Right atrium auricular region (tissue), 2 donors: ENCODE results near the gene DMXL1. TPM values are rescaled to one million over a fixed set of nuclear protein-coding genes. Genes with fewer than 3 reads are reported as not detected.

Source experiments
- DNase-seq: peaks from one replicate; pipeline ENCODE4 v3.0.0-alpha.2; 2019; ENCODE audit warnings: low spot score
- H3K27ac ChIP-seq, 2 donors: fragments of 200-600 bp; sonication (generic); 1 replicate in 1 of 2; 2 replicates in 1 of 2; pipeline ENCODE4 v1.5.1; 2016 to 2019
- H3K27me3 ChIP-seq, 2 donors: fragments of 200-600 bp; sonication (generic); one replicate each; pipeline versions ENCODE4 v1.5.1 to v1.6.0; 2017 to 2019
- H3K36me3 ChIP-seq: fragments of 200-600 bp; sonication (generic); one replicate; pipeline ENCODE4 v1.5.1; 2016
- H3K4me1 ChIP-seq, 2 donors: fragments of 200-600 bp; sonication (generic); one replicate each; pipeline versions ENCODE4 v1.5.1 to v1.6.0; 2017 to 2019
- H3K4me3 ChIP-seq, 2 donors: fragments of 200-600 bp; sonication (generic); 1 replicate in 1 of 2; 2 replicates in 1 of 2; pipeline ENCODE4 v1.5.1; 2017 to 2019; ENCODE audit warnings: mild to moderate bottlenecking in 1 of 2, moderate library complexity in 1 of 2
- H3K9me3 ChIP-seq, 2 donors: fragments of 200-600 bp; sonication (generic); one replicate each; pipeline ENCODE4 v1.5.1; 2019
- total RNA-seq, 2 donors: library from RNA; depleted of rRNA; stranded (reverse); fragments of >200 nt; gene quantifications; one replicate each; pipeline ENCODE4 v1.1.0, GENCODE V29; 2016
- TF ChIP-seq, protein P1 (sequence below), 2 donors: fragments of 200-600 bp; sonication (generic); IDR thresholded peaks; one replicate each; pipeline ENCODE4 v1.5.1; 2019; ENCODE audit warnings: antibody characterized with exemption in 2 of 2

The DMXL1 gene
- total RNA-seq, 2 donors from 2014 or later: 29.4 to 40.5 TPM

DNA sequence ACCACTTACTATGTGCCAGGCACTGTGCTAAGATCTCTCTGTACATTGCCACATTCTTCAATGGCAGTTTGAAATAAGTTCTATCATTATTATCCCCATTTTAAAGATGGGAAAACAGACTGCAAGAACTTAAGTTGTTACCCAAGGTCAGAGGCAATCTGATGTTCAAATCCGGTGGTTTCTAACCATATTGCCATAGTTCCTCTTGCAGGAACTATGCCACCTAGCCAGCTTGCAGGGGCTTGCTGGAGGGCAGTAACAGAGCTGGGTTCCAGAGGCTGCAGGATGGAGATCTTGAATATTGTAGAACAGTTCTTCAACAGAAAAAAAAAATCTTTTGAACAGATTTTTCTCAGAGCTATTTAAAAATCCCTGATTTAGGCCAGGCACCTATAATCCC is 213.1 kb downstream of the DMXL1 start:
- no peak for DNase-seq
- peaks cover 0 to 19% of the 10 kb centered on the region in 2 donors for H3K4me1 ChIP-seq
- H3K36me3 ChIP-seq: no peaks in the 10 kb centered on the region
- no peaks in the 10 kb centered on the region for H3K9me3 ChIP-seq
- H3K27me3 ChIP-seq: no peaks in the 10 kb centered on the region
- H3K4me3 ChIP-seq: no peak overlapping the region
- TF ChIP-seq, protein P1, sequence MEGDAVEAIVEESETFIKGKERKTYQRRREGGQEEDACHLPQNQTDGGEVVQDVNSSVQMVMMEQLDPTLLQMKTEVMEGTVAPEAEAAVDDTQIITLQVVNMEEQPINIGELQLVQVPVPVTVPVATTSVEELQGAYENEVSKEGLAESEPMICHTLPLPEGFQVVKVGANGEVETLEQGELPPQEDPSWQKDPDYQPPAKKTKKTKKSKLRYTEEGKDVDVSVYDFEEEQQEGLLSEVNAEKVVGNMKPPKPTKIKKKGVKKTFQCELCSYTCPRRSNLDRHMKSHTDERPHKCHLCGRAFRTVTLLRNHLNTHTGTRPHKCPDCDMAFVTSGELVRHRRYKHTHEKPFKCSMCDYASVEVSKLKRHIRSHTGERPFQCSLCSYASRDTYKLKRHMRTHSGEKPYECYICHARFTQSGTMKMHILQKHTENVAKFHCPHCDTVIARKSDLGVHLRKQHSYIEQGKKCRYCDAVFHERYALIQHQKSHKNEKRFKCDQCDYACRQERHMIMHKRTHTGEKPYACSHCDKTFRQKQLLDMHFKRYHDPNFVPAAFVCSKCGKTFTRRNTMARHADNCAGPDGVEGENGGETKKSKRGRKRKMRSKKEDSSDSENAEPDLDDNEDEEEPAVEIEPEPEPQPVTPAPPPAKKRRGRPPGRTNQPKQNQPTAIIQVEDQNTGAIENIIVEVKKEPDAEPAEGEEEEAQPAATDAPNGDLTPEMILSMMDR (IDR thresholded peaks at IDR 0.05): no peak
- no peak overlapping the region for H3K27ac ChIP-seq

DNA sequence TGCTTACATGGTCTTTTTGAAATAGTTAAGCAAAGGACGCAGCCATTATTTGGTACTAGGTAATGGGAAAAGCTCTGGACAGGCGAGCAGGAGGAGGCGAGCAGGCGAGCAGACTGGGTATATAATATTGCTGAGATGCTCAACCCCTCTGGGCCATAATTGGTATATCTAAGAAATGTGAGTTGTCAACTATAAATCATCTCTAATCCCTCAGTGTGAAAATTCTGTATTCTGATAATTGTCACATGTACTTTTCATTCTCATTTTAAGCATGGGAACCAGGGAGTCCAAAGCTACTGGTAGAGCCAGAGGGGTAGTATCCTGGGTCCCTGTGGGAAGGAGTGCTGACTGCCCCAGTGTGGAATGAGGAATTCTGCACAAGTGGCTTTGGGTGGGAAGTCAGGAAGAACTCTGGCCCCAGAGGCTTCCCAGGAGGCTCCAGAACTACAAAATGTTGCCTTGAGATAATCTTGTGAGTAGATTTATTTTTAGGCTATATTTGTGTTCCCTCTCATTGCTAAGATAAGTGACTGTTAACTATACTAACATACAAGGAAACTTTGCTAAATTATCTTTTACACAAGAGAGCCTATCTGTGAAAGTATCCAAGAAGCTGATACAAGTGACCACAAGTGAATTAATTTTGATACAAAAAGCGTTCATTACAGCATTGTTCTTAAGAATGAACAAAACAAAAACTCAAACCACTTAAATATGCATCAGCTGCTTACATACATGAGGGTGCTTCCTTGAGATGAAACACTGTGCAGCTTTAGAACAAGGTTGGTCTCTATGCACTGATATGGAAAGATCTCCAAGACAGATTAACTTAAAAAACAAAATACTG is 214.4 kb downstream of the DMXL1 start:
- Histone ChIP-seq H3K27me3 (no peaks in the 10 kb centered on the region), H3K9me3 (no peaks in the 10 kb centered on the region), H3K4me3 (no peak overlapping the region), H3K4me1 (peaks cover 0 to 21% of the 10 kb centered on the region in 2 donors), H3K36me3 (no peaks in the 10 kb centered on the region), H3K27ac (no peak overlapping the region)
- TF ChIP-seq, protein P1 (IDR thresholded peaks at IDR 0.05): no peak
- DNase-seq: no peak

DNA sequence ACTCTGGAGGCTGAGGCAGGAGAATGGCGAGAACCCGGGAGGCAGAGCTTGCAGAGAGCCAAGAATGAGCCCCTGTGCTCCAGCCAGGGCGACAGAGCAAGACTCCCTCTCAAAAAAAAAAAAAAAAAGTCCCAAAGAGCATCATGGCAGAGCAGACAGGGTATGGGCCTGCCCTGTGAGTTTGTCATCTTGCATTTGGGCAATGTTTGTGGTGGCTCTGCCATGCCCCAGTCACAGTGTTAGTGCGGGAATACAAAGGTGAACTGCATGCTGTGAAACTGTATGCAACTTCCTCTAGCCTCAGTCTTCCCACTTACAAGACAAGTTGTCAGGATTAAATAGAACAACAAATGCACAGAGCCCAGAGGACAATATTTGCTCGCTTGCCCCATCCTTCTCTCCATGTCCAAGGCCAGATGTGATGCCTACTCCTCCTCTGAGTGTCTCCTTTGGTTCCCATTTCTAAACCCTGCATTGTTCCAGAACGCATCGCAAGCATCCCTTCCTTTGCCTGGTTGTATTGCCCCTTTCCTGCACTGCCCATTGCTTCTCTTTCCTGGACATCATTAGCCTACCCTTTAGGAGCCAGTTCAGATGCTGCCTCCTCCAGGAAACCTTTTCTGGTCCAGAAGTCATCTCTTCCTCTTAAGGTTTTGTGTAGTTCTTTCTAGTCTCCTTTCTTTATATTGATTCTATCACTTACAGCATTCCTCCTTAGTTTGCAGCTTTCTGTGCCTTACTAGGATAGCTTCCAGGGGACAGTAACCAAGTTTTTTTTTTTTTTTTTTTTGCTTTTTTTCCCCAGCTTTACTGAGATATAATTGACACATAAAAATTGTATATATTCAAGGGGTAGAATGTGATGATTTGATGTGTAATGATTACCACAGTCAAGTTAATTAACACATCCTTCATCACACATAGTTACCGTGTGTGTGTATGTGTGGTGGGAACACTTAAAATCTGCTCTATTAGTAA is 215.9 kb downstream of the DMXL1 start:
- TF ChIP-seq, protein P1 (IDR thresholded peaks at IDR 0.05): no peak
- Histone ChIP-seq H3K9me3 (no peaks in the 10 kb centered on the region), H3K27me3 (no peaks in the 10 kb centered on the region), H3K36me3 (no peaks in the 10 kb centered on the region), H3K4me1 (peaks cover 0 to 21% of the 10 kb centered on the region in 2 donors), H3K27ac (no peak overlapping the region), H3K4me3 (no peak overlapping the region)
- DNase-seq: no peak

DNA sequence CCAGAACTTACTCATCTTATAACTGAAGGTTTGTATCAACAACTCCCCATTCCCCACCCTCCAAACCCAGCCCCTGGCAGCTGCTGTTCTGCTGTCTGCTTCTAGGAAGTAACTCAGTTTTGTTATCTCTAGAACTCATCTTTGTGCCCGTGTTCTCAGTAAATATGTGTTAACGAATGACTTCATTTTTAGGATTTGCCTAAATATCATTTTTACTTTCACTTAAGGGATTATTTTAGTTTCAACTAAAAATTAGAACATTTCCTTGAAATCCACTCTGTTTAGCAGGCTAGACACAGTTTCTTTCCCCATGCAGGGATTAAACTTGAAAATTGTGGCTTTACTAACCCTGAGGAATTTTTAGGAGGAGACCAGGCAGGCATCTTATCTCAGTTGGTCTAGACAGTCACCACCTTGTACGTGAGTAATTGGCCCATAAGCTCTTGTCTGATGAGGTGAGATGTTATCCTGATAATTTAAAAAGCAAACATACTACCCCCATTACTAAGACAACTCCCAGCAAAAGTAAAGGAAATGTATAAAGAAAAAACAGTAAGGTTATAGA is 216.7 kb downstream of the DMXL1 start:
- H3K4me3 ChIP-seq: no peak overlapping the region

DNA sequence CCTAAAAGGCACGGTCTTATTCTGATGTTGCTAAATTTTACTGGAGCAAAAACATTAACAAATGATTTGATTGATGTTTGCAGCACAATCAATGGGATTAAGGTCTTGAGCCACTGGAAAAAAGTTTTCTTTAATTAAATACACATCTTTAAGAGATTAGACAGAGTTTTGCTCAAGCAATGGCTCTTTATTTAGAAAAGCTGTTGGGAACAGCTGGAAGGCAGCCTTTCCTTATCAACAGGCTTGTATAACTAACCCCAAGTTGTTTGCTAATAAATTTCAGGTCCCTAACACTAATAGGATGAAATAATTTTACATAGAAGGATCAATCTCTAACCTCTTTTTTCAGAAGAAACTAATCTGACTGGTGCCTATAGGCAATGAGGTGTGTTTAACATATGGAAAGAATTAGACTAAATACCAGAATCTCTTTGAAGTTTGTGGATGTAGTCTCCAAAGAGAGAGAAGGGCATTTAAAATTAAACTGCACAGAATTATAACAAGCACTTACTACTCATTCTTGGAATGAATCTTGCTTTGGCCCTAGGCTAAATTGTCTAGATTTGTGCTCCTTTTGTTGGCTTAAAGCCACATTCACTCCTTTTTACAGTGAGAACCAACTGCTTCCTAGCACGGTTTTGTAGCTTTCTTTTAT is 217.6 kb downstream of the DMXL1 start:
- Histone ChIP-seq H3K27me3 (no peaks in the 10 kb centered on the region), H3K4me1 (peaks cover 0 to 21% of the 10 kb centered on the region in 2 donors), H3K4me3 (no peak overlapping the region), H3K36me3 (no peaks in the 10 kb centered on the region), H3K9me3 (no peaks in the 10 kb centered on the region), H3K27ac (no peak overlapping the region)
- DNase-seq: no peak
- TF ChIP-seq, protein P1 (IDR thresholded peaks at IDR 0.05): no peak

More for the DNA sequence above, 216.7 kb downstream of the DMXL1 start:
- DNase-seq: no peak
- no peaks in the 10 kb centered on the region for H3K36me3 ChIP-seq
- peaks cover 0 to 21% of the 10 kb centered on the region in 2 donors for H3K4me1 ChIP-seq
- no peak overlapping the region for H3K27ac ChIP-seq
- no peaks in the 10 kb centered on the region for H3K9me3 ChIP-seq
- TF ChIP-seq, protein P1 (IDR thresholded peaks at IDR 0.05): no peak
- H3K27me3 ChIP-seq: no peaks in the 10 kb centered on the region
